Neuron (in vitro differentiated cells): ENCODE results near the gene PAK5.

Experiments
- H2AFZ ChIP-seq: one replicate; pipeline ENCODE4 v1.6.1; 2013; ENCODE audit warnings: low read depth, mild to moderate bottlenecking, inconsistent platforms, low read length, moderate library complexity
- H3K27me3 ChIP-seq: one replicate; pipeline ENCODE4 v1.6.1; 2013; ENCODE audit warnings: low read length; ENCODE audit not compliant: insufficient read depth
- H3K36me3 ChIP-seq: one replicate; pipeline ENCODE4 v1.6.1; 2013; ENCODE audit warnings: low read length; ENCODE audit not compliant: insufficient read depth
- H3K4me1 ChIP-seq: one replicate; pipeline ENCODE4 v1.6.1; 2013; ENCODE audit warnings: low read length; ENCODE audit not compliant: insufficient read depth
- H3K4me3 ChIP-seq: 2 replicates; pipeline ENCODE4 v1.5.1; 2013; ENCODE audit warnings: mild to moderate bottlenecking, low read length, moderate library complexity
- H3K9me3 ChIP-seq: one replicate; pipeline ENCODE4 v1.6.1; 2013; ENCODE audit warnings: low read length

The PAK5 gene

GRCh38 chr20:9759392-9759791, 79.5 kb downstream of the PAK5 start:
- H3K4me3 ChIP-seq = no peak overlapping the region
- no peak overlapping the region for H2AFZ ChIP-seq
- peaks cover 2% of the 10 kb centered on the region for H3K4me1 ChIP-seq
- H3K9me3 ChIP-seq = no peaks in the 10 kb centered on the region
- no peaks in the 10 kb centered on the region for H3K36me3 ChIP-seq
- H3K27me3 ChIP-seq = no peaks in the 10 kb centered on the region

- H3K36me3 ChIP-seq = no peaks in the 10 kb centered on the region
- no peak overlapping the region for H2AFZ ChIP-seq
- H3K4me1 ChIP-seq = peaks cover 2% of the 10 kb centered on the region
- no peak overlapping the region for H3K4me3 ChIP-seq
- H3K9me3 ChIP-seq = no peaks in the 10 kb centered on the region
- no peaks in the 10 kb centered on the region for H3K27me3 ChIP-seq
Observed at GRCh38 chr20:9758752-9759151, 80.1 kb downstream of the PAK5 start.

- Histone ChIP-seq H3K27me3 (no peaks in the 10 kb centered on the region), H3K4me3 (no peak overlapping the region), H3K36me3 (no peaks in the 10 kb centered on the region), H3K4me1 (peaks cover 2% of the 10 kb centered on the region), H2AFZ (no peak overlapping the region), H3K9me3 (no peaks in the 10 kb centered on the region)
Observed at GRCh38 chr20:9756660-9757059, 82.2 kb downstream of the PAK5 start.

- no peaks in the 10 kb centered on the region for H3K36me3 ChIP-seq
- no peaks in the 10 kb centered on the region for H3K9me3 ChIP-seq
- H3K27me3 ChIP-seq = no peaks in the 10 kb centered on the region
- H3K4me1 ChIP-seq = peaks cover 2% of the 10 kb centered on the region
- H2AFZ ChIP-seq = no peak overlapping the region
- no peak overlapping the region for H3K4me3 ChIP-seq
Observed at GRCh38 chr20:9755301-9755700, 83.6 kb downstream of the PAK5 start.

GRCh38 chr20:9744551-9744950, 94.3 kb downstream of the PAK5 start:
- no peaks in the 10 kb centered on the region for H3K36me3 ChIP-seq
- H3K9me3 ChIP-seq = no peaks in the 10 kb centered on the region
- H3K27me3 ChIP-seq = no peaks in the 10 kb centered on the region
- H3K4me3 ChIP-seq = no peak overlapping the region
- no peaks in the 10 kb centered on the region for H3K4me1 ChIP-seq
- H2AFZ ChIP-seq = no peak overlapping the region

- Histone ChIP-seq H3K27me3 (no peaks in the 10 kb centered on the region), H3K4me3 (no peak overlapping the region), H3K4me1 (no peaks in the 10 kb centered on the region), H2AFZ (no peak overlapping the region), H3K36me3 (no peaks in the 10 kb centered on the region), H3K9me3 (no peaks in the 10 kb centered on the region)
Observed at GRCh38 chr20:9743871-9744270, 95.0 kb downstream of the PAK5 start.

GRCh38 chr20:9742821-9743220, 96.1 kb downstream of the PAK5 start:
- Histone ChIP-seq H3K27me3 (no peaks in the 10 kb centered on the region), H2AFZ (no peak overlapping the region), H3K36me3 (no peaks in the 10 kb centered on the region), H3K9me3 (no peaks in the 10 kb centered on the region), H3K4me1 (no peaks in the 10 kb centered on the region), H3K4me3 (no peak overlapping the region)

GRCh38 chr20:9741996-9742395, 96.9 kb downstream of the PAK5 start:
- Histone ChIP-seq H2AFZ (no peak overlapping the region), H3K27me3 (no peaks in the 10 kb centered on the region), H3K36me3 (no peaks in the 10 kb centered on the region), H3K9me3 (no peaks in the 10 kb centered on the region), H3K4me1 (no peaks in the 10 kb centered on the region), H3K4me3 (no peak overlapping the region)

GRCh38 chr20:9740486-9740885, 98.4 kb downstream of the PAK5 start:
- Histone ChIP-seq H3K4me3 (no peak overlapping the region), H3K27me3 (no peaks in the 10 kb centered on the region), H2AFZ (no peak overlapping the region), H3K9me3 (no peaks in the 10 kb centered on the region), H3K36me3 (no peaks in the 10 kb centered on the region), H3K4me1 (no peaks in the 10 kb centered on the region)

GRCh38 chr20:9739991-9740390, 98.9 kb downstream of the PAK5 start:
- Histone ChIP-seq H3K9me3 (no peaks in the 10 kb centered on the region), H3K4me3 (no peak overlapping the region), H3K4me1 (no peaks in the 10 kb centered on the region), H3K27me3 (no peaks in the 10 kb centered on the region), H2AFZ (no peak overlapping the region), H3K36me3 (no peaks in the 10 kb centered on the region)

GRCh38 chr20:9736373-9736772, 102.5 kb downstream of the PAK5 start:
- H3K4me3 ChIP-seq = no peak overlapping the region
- H2AFZ ChIP-seq = no peak overlapping the region
- no peaks in the 10 kb centered on the region for H3K27me3 ChIP-seq
- no peaks in the 10 kb centered on the region for H3K4me1 ChIP-seq
- H3K9me3 ChIP-seq = no peaks in the 10 kb centered on the region
- H3K36me3 ChIP-seq = no peaks in the 10 kb centered on the region

GRCh38 chr20:9723501-9724202, 115.2 kb downstream of the PAK5 start:
- no peaks in the 10 kb centered on the region for H3K9me3 ChIP-seq
- no peak overlapping the region for H2AFZ ChIP-seq
- H3K4me3 ChIP-seq = no peak overlapping the region
- H3K36me3 ChIP-seq = no peaks in the 10 kb centered on the region
- H3K27me3 ChIP-seq = no peaks in the 10 kb centered on the region
- H3K4me1 ChIP-seq = no peaks in the 10 kb centered on the region

- Histone ChIP-seq H3K36me3 (no peaks in the 10 kb centered on the region), H3K9me3 (no peaks in the 10 kb centered on the region), H3K4me3 (no peak overlapping the region), H3K27me3 (no peaks in the 10 kb centered on the region), H3K4me1 (no peaks in the 10 kb centered on the region), H2AFZ (no peak overlapping the region)
Observed at GRCh38 chr20:9711872-9712271, 127.0 kb downstream of the PAK5 start.

GRCh38 chr20:9710685-9711084, 128.2 kb downstream of the PAK5 start:
- no peak overlapping the region for H2AFZ ChIP-seq
- no peaks in the 10 kb centered on the region for H3K27me3 ChIP-seq

More at GRCh38 chr20:9710685-9711084, 128.2 kb downstream of the PAK5 start:
- Histone ChIP-seq H3K4me3 (no peak overlapping the region), H3K4me1 (no peaks in the 10 kb centered on the region), H3K9me3 (no peaks in the 10 kb centered on the region), H3K36me3 (no peaks in the 10 kb centered on the region)
